RPMI7951 (cell line): ENCODE results near the gene GCDH. TPM values are rescaled to one million over a fixed set of nuclear protein-coding genes. Genes with fewer than 3 reads are reported as not detected.
A peak's percentile ranks its signal among the peaks of the same experiment; 100 is the strongest.
"Not testable (repeated sequence)": the region's sequence is repeated elsewhere in the genome, so short reads cannot be mapped to it uniquely, and the experiment has no call there.

ENCODE experiments used
- DNase-seq: peaks from one replicate; pipeline ENCODE4 v3.0.0-alpha.2; 2012; ENCODE audit warnings: low read depth
- total RNA-seq: library from RNA; depleted of rRNA; stranded (reverse); fragments of >200 nt; shearing (Covaris generic); gene quantifications from 2 replicates; pipeline ENCODE4 v1.2.3, GENCODE V29; 2014; rRNA removed

Gene GCDH
- total RNA-seq, result 29.1 and 40.5 TPM in 2 replicates

DNA sequence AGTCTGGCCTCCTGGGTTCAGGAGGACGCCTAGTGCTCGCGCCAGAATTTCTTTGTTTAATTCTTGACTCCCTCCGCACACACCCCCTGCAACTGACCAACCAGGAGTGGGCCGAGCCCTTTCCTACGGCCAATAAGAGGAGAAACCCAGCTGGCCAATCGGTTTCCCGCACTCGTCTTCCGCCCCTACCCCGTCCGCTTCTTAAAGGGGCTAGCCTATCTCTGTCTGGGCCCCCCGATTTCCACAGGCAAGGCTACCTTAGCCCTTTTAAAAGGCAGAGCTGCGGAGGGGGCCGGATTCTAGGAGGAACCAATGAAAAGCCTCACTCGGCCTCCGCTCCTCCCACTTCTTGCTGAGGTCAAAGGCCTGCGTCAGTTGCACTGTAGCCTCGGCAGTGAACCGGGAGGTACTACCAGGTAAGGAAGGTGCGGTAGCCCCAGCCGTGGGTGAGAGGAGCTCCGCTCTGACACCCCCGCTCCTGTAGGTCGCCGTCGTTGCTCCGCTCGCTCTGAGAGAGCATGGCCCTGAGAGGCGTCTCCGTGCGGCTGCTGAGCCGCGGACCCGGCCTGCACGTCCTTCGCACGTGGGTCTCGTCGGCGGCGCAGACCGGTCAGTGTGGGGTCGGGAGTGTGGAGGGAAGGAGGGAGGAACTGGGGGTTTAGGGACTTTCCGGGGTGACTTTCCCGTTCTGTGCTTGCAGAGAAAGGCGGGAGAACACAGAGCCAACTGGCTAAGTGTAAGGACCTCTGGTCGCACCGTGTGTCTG, at the start of gene GCDH:
Gene GCDH (plus strand): TSS at position 374 of the 766 bp plus-strand sequence. CDS start 145 bp downstream, at position 519.
- peak; percentile 99 for DNase-seq

DNA sequence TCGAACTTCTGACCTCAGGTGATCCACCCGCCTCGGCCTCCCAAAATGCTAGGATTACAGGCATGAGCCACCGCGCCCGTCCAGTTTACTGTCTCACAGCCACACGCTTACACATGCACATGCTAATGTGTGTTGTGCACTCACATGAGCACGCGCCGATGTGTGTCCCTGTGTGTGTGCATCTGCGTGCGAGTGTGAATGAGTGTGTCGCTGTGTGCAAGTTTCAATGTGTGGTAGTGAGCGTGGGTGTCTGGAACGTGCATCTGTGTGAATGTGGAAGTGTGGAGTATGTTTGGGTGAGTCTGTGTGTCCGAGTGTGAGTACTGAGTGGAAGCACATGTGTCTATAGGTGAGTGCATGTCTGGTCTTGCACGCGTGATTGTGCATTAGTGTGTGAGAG, 48.4 kb upstream of the GCDH start:
- DNase-seq, result no peak

DNA sequence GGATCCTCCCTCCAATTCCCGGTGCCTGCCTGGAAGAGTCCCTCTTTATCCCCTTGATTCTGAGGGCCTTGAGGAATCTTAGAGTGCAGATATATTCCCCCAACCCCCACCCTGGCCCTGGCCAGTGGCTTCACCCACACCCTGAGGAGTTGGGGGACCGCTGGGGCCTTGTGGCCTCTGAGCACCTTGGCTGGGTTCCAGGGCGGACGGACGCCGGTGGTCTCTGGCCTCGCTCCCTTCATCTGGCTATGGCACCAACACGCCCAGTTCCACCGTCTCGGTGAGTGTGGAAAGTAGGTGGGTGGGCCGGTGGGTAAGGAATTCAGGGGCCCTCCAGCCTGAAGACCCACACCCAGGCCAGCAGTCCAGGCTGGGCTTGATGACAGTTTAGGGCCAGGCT, 47.6 kb upstream of the GCDH start:
- DNase-seq, result no peak

DNA sequence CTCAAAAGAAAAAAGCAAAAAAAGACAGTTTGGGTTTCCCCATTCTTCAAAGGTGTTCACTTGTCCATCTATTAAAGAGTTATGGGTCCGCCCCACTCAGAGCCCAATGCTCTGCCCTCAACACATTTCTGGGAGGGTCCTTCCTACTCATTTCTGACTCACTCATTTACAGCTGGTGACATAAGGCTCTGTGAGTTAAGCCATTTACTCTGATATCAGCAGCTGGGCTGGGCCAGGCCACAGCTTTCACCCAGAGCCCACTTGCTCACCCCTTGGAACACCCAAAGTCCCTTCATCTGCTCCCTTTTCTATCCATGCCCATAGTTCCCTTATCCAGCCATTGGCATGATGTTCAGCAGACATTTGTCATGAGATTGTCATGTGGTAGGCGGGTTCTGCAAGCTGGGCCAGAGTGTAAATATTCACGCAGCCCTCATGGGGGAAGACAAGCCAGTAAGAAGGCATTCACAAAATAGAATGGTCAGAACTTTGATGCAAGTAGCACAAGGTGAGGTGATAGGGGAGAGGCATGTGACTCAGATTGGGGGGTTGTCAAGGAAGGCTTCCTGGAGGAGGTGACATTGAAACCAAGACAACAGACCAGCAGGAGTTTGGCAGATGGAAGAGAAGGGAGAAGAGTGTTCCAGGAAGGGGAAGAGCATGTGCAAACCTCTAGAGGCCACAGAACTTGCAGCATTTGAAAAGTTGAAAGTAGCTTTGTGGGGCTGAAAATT, 46.8 kb upstream of the GCDH start:
- DNase-seq, result no peak

DNA sequence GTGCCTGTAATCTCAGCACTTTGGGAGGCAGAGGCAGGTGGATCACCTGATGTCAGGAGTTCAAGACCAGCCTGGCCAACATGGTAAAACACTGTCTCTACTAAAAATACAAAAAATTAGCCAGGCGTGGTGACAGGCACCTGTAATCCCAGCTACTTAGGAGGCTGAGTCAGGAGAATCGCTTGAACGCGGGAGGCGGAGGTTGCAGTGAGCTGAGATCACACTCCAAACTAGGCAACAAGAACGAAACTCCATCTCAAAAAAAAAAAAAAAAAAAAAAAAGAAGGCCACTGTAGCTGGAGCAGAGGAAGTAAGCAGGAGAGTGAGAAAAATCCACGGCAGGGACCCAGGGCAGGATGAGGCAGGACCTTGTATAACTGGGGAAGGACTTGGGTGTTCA, 44.3 kb upstream of the GCDH start:
- not testable (repeated sequence) for DNase-seq

DNA sequence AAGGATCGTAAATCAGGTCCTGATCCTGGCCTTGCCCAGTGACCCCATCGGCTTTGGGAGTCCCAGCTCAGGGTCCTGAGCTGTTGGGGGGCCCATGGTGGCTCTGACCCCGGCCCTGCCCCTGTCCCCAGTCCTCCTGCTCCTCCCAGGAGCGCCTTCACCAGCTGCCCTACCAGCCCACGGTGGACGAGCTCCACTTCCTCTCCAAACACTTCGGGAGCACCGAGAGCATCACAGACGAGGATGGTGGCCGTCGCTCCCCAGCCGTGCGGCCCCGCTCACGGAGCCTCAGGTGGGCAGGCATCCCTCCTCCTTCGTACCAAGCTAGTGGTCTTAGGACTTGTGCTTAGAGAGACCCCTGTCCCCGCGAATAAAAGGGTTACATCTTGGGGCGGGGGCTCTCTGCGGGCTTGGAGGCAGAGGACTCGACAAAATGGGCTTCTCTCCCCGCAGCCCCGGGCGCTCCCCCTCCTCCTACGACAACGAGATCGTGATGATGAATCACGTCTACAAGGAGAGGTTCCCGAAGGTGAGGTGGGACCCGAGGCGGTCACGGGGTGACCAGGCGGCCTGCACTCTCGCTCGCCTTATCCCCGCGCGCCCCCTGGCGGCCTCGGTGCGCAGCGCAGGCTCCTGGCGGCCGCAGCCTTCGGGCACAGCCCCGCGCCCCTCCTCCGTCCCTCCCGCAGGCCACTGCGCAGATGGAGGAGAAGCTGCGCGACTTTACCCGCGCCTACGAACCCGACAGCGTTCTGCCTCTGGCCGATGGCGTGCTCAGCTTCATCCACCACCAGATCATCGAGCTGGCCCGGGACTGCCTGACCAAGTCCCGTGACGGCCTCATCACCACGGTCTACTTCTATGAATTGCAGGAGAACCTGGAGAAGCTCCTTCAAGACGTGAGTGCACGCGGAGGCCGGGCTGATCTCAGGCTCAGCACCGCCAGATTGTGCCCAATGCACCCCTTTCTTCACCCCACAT, 43.5 kb upstream of the GCDH start:
- DNase-seq, result peak; percentile 78

DNA sequence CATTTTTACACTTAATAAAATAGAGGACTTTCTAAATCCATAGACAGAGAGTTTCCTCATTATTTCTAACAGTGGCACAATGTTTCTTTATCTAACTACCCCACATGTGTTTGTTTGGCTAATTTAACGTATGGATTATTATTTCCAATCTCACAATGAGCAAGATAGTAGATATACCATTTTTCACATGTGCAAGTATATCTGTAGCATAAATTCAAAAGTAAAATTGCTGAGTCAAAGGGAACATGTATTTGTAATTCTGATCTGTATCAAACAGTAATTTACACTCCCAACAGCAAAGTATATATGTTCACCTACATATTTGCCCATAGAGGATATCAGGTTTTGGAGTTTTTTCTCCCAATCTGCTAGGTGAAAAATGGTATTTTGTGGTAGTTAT, 34.3 kb upstream of the GCDH start:
- DNase-seq, result no peak

DNA sequence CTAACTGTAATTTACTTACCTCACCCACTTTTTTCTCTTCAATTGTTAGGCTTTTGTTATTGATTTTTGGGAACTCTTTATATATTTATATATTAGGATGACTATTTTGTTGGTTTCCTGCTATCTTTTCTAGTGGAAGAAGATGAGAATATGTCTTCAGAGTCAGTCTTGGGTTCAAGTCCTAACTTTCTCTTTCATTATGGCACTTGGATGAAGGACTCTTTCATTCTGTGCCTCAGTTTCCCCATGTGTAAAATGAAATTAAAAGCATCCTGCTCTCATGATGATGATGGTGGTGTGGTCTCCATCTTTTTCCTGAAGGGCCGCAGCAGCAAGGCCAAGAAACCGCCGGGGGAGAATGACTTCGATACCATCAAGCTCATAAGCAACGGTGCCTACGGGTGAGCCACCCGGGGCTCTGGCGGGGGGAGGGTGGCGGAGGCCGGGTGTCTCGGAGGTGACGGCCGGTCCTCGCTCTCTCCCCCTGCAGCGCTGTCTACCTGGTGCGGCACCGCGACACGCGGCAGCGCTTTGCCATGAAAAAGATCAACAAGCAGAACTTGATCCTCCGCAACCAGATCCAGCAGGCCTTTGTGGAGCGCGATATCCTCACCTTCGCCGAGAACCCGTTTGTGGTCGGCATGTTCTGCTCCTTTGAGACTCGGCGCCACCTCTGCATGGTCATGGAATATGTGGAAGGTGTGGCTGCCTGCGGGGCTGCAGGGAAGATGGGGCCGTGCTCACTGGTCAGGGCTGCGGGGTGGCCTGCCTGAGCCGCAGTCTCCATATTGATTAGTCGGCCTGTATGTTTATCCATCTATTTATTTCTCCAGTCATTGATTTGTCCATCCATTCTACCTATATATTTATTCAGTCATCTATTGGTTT, 32.7 kb upstream of the GCDH start:
- DNase-seq, result no peak

DNA sequence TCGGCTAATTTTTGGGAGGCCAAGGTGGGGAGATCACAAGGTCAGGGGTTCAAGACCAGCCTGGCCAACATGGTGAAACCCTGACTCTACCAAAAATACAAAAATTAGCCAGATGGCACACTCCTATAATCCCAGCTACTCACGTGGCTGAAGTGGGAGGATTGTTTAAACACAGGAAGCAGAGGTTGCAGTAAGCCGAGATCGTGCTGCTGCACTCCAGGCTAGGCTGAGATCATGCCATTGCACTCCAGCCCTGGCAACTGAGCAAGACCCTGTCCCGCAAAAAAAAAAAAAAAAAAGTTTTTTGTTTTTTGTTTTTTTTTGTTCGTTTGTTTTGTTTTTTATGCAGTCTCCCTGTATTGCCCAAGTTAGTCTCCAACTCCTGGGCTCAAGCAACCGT, 31.4 kb upstream of the GCDH start:
- no peak for DNase-seq

DNA sequence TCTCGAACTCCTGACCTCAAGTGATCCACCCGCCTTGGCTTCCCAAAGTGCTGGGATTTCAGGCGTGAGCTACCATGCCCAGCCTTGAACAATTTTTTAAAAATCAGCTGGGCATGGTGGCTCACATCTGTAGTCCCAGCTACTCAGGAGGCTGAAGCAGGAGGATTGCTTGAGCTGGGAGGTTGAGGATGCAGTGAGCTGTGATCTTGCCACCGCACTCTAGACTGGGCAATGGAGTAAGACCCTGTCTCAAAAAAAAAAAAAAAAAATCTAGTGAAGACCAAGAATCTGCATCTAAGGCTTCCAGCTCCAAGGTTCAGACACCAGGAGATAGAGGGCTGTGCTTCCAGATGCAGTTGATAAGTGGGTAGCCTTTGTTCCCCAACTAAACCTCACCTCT, 26.8 kb upstream of the GCDH start:
- no peak for DNase-seq

DNA sequence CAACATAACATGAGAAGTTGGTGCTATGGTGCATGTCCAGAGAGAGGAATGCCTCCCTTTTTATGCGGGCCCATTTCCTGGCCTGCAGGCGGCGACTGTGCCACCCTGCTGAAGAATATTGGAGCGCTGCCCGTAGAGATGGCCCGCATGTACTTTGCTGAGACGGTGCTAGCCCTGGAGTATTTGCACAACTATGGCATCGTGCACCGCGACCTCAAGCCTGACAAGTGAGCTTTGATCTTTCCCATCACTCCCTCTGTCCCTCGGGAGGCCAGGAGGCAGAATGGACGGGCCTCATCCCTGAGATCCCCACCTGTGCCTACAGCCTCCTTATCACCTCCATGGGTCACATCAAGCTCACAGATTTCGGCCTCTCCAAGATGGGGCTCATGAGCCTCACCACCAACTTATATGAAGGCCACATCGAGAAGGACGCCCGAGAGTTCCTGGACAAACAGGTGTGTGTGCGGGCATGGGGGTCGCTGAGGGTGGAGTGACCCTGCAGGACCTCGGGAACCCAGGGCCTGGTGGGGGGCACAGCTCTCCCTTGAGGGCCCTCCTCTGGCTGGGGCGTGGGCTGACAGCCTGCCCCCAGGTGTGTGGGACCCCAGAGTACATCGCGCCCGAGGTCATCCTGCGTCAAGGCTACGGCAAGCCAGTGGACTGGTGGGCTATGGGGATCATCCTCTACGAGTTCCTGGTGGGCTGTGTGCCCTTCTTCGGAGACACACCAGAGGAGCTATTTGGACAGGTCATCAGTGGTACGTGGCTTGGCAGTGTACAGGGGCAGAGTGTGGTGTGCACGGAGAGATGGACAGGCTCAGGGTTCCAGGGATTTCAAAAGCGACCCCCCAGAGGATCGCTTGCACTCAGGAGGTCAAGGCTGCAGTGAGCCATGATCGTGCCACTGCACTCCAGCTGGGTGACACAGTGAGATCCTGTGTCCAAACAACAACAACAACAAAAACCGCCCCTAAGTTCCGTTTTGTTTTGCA, 25.9 kb upstream of the GCDH start:
- no peak for DNase-seq

DNA sequence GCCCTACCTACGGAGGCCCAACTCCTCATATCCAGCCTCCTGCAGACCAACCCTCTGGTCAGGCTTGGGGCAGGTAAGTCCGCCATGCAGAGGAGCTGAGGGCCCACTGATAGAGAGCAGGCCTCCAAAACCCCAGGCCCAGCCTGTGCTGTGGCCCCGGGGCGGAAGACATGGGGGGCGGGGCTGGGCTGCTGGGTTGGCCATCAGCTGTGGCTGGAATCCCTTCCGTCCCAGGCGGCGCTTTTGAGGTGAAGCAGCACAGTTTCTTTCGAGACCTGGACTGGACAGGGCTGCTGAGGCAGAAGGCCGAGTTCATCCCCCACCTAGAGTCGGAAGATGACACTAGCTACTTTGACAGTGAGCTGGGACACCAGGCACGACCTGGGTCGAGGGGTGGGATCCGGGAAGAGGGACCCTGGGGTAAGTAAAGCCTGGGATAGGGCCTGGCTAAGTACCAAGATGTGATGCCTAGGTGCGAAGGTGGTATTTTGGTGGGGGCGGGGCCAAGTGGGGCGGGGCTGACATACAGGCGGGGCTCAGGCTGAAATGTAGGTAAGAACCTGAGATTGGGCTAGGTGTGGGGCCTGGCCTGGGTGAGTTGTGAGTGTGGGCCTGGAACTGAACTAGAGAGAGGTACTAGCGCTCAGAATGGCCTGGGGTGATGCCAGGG, 25.1 kb upstream of the GCDH start:
- DNase-seq, result no peak

DNA sequence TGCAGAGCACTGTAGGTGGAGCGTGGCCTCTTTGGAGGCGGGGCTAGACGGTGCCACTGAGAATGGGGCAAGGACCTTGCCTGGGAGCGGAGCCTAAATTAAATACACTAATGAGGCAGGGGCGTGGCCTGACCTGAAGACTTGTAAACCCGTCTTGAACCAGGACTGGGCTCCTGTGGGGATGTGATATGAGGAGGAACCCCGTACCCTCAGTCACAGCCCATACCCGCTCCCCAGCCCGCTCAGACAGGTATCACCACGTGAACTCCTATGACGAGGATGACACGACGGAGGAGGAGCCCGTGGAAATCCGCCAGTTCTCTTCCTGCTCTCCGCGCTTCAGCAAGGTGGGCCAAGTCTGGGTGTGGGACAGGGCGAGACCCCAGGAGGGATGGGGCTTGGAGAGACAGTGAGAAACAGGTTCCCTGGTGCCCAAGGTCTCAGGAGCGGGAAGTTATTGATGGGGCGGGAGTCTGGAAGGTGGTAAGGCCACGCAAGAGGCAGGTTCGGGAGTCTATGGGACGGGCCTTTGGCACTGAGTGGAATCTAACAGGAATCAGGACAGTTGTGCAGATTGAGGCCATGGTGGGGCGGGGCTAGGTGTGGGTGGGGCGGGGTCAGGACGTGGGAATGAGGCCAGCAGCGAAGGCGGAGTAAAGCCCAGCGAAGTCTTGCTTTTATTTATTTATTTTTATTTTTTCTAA, 24.4 kb upstream of the GCDH start:
- no peak for DNase-seq

DNA sequence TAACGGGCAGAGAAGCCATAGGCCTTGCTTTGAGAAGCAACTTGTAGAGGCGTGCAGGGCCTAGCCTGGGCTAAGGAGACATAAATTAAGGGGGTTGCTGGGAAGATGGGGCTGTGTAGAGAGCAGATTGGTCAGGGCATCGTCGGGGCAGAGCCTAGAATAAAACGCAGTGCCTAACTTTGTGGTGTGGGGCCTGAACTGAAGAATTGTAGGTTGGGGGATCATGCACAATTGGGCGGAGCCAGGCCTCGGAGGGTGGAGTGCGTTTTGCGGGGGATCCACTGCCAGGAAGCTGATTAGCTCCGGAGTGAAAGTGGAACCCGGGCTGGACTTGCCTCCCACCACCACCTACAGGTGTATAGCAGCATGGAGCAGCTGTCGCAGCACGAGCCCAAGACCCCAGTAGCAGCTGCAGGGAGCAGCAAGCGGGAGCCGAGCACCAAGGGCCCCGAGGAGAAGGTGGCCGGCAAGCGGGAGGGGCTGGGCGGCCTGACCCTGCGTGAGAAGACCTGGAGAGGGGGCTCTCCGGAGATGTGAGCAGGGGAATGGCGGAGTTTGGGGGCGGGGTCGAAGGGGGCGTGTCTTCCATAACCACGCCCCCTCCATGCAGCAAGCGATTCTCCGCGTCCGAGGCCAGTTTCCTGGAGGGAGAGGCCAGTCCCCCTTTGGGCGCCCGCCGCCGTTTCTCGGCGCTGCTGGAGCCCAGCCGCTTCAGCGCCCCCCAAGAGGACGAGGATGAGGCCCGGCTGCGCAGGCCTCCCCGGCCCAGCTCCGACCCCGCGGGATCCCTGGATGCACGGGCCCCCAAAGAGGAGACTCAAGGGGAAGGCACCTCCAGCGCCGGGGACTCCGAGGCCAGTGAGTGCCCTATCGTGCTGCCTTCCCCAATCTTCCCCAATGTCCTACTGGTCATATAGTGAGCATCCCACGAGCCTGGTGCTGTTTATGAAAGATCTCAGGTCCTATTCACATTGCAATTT, 23.6 kb upstream of the GCDH start:
- peak; percentile 62 for DNase-seq

DNA sequence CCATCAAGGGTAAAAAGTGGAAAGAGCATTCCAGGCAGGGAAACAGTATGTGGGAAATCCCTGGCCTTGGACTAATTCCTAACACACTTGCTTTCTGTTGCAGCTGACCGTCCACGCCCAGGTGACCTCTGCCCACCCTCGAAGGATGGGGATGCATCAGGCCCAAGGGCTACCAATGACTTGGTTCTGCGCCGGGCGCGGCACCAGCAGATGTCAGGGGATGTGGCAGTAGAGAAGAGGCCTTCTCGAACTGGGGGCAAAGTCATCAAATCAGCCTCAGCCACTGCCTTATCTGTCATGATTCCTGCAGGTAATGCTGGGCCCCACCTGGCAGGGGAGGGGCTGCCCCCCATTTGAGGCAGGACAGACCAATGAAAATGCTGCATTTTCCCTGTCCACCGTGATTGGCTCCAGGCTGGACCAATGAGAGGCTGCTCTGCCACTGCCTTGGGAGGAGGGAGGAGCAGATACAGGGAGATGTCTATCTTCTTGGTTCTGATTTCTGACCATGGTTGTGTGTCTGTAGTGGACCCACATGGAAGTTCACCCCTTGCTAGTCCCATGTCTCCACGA, 22.3 kb upstream of the GCDH start:
- peak; percentile 16 for DNase-seq

DNA sequence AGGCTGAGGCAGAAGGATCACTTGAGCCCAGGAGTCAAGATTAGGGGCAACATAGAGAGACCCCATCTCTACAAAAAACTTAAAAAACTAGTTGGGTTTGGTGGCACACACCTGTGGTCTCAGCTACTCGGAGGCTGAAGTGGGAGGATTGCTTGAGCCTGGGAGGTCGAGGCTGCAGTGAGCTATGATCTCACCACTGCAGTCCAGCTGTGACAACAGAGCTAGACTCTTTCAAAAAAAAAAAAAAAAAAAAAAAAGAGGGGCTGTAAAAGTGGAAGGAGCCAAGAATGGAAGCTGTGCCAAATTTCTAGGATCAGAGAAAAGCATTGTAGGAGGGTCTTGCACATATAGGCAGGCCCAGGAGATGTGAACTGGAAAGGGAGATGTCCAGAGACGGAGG, 19.3 kb upstream of the GCDH start:
- no peak for DNase-seq

DNA sequence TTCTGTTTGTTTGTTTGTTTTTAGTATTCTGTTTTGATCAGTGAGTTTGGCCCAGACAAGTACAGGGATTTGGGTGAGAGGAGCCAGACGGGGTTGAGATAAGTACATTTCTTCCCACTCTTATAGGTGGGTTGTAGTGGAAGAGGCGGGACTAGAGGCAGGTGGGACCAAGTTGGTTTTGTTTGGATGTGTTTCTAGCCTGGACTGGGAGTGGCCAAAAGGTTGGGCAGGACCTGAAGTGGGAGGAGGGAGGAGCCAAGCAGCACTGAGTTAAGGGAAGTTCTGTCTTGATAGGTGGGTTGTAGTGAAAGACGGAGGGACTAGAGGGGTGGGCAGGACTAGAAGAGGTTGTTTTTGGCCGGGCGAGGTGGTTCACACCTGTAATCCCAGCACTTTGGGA, 18.7 kb upstream of the GCDH start:
- DNase-seq, result no peak
